GM18870 (cell line): ENCODE results near the gene GCDH.

Experiments used
- ATAC-seq: cut with Tn5 transposase; IDR thresholded peaks from one replicate; pipeline ENCODE4 v1.9.1; 2021; ENCODE audit warnings: moderate library complexity; ENCODE audit not compliant: unreplicated experiment

The GCDH gene

DNA sequence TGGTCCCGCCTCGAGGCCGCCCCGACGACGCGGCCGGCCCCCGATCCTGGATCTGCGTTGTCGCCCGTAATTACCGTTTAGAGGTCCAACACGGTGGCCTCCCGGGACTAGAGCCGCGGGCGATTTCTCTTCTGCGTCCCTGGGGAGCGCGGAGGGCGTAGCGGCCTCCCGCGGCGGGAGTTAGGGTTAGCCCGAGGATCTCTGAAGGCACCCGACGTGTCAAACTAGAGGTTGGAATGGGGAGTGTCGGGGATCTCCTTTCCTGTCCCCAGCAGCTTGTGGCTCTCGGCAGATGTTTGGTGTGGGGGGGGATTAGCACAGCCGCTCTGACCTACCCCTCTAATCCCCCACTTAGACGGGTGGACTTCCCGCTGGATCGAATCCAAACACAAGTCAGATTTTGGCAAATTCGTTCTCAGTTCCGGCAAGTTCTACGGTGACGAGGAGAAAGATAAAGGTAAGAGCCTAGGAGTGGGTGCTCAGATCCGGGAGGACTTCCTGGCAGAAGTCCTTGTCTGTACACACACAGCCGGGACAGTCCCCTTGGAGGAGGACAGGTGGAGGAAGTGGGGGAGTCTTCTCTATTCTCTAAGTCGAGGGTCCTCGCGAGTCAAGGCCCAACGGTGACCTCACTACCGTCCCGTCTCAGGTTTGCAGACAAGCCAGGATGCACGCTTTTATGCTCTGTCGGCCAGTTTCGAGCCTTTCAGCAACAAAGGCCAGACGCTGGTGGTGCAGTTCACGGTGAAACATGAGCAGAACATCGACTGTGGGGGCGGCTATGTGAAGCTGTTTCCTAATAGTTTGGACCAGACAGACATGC lies 48.0 kb downstream of the GCDH start:
- no peak for ATAC-seq

DNA sequence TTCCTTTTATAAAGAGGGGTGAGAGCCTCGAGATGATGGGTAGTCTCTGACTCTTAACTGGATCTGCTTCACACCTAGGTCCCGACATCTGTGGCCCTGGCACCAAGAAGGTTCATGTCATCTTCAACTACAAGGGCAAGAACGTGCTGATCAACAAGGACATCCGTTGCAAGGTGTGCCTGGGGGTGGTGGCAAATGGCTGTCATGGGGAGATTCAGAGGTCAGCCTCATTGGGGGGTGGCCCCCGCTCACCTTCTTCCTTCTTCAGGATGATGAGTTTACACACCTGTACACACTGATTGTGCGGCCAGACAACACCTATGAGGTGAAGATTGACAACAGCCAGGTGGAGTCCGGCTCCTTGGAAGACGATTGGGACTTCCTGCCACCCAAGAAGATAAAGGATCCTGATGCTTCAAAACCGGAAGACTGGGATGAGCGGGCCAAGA lies 49.0 kb downstream of the GCDH start:
- ATAC-seq: no peak

DNA sequence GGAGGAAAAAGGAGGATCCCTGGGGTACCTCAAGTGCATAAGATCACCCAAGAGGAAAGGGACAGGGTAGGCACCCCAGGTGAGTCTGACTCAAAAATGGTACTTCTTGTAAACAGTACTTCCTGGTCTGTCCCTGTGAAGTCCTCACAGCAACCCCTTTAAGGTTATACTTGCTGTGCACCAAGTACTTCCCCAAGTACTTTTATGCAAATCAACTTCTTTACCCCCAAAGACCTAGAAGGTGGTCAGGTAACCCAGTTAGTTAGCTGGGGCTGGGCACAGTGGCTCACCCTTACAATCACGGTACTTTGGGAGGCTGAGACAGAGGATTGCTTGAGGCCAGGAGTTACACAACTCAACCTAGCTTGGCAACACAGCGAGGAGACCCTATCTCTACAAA lies 49.9 kb downstream of the GCDH start:
- ATAC-seq: no peak

DNA sequence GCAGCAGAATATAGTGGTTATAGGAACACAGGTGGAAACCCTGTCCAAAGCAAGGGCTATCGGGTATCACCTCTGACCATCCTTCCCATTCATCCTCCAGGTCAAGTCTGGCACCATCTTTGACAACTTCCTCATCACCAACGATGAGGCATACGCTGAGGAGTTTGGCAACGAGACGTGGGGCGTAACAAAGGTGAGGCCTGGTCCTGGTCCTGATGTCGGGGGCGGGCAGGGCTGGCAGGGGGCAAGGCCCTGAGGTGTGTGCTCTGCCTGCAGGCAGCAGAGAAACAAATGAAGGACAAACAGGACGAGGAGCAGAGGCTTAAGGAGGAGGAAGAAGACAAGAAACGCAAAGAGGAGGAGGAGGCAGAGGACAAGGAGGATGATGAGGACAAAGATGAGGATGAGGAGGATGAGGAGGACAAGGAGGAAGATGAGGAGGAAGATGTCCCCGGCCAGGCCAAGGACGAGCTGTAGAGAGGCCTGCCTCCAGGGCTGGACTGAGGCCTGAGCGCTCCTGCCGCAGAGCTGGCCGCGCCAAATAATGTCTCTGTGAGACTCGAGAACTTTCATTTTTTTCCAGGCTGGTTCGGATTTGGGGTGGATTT lies 52.6 kb downstream of the GCDH start:
- no peak for ATAC-seq

DNA sequence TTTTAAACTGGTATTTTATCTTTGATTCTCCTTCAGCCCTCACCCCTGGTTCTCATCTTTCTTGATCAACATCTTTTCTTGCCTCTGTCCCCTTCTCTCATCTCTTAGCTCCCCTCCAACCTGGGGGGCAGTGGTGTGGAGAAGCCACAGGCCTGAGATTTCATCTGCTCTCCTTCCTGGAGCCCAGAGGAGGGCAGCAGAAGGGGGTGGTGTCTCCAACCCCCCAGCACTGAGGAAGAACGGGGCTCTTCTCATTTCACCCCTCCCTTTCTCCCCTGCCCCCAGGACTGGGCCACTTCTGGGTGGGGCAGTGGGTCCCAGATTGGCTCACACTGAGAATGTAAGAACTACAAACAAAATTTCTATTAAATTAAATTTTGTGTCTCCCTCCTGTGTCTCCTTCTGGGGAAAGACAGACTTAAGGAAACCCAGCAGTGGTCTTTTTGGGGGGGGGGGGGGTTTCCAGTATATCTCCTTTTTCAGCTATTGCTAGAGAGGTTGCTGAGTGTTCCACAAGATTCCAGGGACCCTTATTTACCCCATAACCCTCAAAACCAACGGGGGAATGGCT lies 53.2 kb downstream of the GCDH start:
- ATAC-seq: no peak

DNA sequence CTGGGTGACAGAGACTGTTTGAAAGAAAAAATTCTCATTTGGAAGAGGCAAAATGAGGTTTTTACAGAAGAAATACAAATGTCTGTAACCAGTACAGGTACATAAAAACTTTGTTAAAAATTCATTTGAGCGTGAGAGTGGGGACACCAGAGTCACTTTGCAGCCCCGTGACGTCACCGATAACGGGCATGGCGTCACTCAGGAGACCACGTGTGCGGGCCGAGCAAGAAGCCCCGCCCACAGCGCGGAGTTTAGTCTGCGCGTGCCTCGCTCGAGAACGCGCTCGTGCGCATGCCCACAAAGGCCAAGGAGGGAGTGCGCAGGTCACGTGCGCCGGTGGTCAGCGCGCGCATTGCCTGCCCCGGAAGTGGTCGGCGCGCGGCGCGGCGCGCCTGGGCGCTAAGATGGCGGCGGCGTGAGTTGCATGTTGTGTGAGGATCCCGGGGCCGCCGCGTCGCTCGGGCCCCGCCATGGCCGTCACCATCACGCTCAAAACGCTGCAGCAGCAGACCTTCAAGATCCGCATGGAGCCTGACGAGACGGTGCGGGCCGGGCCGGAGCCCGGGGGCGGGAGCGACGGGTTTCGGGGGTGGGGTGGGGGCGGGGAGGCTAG lies 54.6 kb downstream of the GCDH start, which contains the start of gene RAD23A:
Gene RAD23A (plus strand): TSS at position 384 of the 613 bp plus-strand sequence. CDS start 87 bp downstream, at position 471.
- peak; percentile 62 for ATAC-seq

DNA sequence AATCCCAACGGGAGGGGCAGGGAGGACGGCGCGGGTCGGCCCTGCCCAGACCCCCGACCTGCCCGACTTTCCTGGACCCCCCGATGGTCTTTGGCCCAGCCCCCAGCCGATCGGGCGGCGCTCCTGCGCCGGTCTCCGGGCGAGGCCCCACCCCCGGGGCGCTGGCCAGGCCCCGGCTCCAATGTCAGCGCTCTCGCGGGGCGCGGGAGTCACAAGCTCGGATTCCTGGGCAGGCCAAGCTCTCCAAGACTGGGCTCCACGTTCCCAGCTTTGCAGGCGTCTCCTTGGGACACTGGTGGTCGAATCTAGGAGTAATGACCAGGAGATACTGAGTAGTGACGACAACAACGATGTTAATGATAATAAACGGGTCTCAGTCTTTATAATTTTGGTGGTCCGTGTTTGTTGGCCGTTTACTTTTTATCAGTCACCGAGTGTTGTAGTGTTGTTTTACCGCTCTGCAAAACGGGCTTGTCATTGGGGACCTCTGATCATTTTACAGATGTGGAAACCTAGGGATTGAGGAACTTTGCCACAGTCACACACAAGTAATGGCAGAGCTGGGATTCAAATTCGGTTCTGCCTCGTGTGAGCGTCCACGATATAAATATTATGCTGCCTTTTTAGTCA lies 55.2 kb downstream of the GCDH start:
- no peak for ATAC-seq

DNA sequence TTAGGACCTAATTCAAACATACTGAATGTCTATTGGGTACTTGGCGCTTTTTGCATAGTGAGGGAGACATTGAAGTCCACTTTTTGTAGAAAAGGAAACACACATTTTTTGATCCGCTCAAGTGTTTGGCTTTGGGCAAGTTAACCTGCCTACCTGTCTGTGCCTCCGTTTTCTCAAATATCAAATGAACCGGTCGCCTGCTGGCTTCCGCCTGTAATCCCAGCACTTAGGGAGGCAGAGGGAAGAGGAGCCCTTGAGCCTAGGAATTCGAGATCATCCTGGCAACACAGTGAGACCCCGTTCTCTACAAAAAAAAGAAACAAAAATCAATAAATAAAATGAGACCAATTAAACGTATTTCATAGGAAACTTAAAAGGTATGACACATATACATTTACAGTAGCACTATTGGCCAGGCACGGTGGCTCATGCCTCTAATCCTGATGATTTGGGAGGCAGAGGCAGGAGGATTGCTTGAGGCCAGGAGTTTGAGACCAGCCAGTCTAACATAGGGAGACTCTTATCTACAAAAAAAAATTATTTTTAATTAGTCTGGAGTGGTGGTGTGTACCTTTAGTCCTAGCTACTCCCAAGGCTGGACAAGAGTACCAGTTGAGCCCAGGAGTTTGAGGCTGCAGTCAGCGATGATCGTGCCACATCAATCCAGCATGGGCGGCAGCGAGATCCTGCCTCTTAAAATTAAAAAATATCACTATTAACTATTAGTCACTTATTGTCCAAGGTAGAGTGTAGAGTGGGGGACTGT lies 56.0 kb downstream of the GCDH start:
- no peak for ATAC-seq

DNA sequence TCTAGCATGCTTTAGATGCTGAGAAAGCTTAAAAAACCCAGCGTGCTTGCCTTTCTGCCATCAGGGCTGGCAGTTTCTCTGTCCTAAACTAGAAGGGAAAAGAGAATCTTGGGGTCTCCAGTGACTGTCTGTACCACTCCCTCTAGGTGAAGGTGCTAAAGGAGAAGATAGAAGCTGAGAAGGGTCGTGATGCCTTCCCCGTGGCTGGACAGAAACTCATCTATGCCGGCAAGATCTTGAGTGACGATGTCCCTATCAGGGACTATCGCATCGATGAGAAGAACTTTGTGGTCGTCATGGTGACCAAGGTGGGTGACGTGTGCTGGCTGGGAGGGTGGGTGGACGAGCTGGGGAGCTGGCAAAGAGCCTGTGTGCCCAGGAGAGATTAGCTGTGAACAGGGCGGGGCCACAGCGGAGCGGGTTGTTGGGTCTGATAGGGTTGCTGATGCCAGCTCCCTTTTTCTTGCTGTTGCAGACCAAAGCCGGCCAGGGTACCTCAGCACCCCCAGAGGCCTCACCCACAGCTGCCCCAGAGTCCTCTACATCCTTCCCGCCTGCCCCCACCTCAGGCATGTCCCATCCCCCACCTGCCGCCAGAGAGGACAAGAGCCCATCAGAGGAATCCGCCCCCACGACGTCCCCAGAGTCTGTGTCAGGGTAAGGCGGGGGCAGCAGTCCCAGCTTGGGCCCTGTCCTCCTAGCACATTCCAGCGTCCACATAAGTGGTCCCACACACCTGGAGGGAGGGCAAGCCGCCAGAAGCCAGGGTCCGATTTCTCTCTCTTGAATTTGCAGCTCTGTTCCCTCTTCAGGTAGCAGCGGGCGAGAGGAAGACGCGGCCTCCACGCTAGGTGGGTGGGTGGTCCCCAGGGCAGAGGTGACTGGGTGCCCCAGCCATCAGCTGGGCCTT lies 57.0 kb downstream of the GCDH start:
- no peak for ATAC-seq

DNA sequence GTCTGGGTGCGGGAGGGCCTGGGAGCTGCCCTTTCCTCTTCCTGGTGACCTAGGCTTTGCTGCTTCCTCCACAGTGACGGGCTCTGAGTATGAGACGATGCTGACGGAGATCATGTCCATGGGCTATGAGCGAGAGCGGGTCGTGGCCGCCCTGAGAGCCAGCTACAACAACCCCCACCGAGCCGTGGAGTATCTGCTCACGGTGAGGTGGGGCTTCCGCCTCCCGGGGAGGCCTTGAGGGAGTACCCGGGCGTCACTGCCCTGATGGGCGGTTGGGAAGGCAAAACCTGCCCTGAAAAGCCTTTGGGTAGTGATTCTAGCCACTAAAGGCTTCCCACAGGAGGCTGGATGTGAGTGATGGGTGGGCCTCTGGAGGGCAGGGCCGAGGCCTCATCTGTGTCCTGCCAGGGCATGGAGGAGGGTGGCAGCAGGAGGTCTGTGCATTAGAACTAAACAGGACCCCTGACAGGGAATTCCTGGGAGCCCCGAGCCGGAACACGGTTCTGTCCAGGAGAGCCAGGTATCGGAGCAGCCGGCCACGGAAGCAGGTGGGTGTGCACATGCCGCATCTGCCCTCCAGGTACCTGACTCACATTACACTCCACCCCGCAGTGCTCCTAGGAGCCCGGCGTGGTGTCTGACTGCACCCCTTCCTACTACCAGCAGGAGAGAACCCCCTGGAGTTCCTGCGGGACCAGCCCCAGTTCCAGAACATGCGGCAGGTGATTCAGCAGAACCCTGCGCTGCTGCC lies 57.8 kb downstream of the GCDH start:
- ATAC-seq: no peak
